BLaER1 (cell line): ENCODE measurements around the gene ATP1B4.

Experiments
- H3K27ac ChIP-seq: shearing (Covaris generic); formaldehyde crosslinking; 2 replicates; pipeline ENCODE4 v1.8.1; 2022
- H3K27me3 ChIP-seq: shearing (Covaris generic); formaldehyde crosslinking; 2 replicates; pipeline ENCODE4 v1.8.1; 2022
- H3K36me3 ChIP-seq: shearing (Covaris generic); formaldehyde crosslinking; 2 replicates; pipeline ENCODE4 v1.8.1; 2022
- H3K4me1 ChIP-seq: shearing (Covaris generic); formaldehyde crosslinking; 2 replicates; pipeline ENCODE4 v1.8.1; 2022
- H3K4me2 ChIP-seq: shearing (Covaris generic); formaldehyde crosslinking; 2 replicates; pipeline ENCODE4 v1.8.1; 2022
- H3K4me3 ChIP-seq: shearing (Covaris generic); formaldehyde crosslinking; 2 replicates; pipeline ENCODE4 v1.8.1; 2022
- H3K9ac ChIP-seq: shearing (Covaris generic); formaldehyde crosslinking; 2 replicates; pipeline ENCODE4 v1.8.1; 2022
- H3K9me3 ChIP-seq: shearing (Covaris generic); formaldehyde crosslinking; 2 replicates; pipeline ENCODE4 v1.8.1; 2022
- H4K20me1 ChIP-seq: shearing (Covaris generic); formaldehyde crosslinking; 2 replicates; pipeline ENCODE4 v1.8.1; 2022
- Cebpa-rat ChIP-seq: shearing (Covaris generic); IDR thresholded peaks from 2 replicates; pipeline ENCODE4 v1.8.1; 2022

ATP1B4 gene

GRCh38 chrX:120372667-120373370 lies 10.9 kb downstream of the ATP1B4 start:
- Histone ChIP-seq H4K20me1 (no peaks in the 10 kb centered on the region), H3K4me2 (no peak overlapping the region), H3K36me3 (no peaks in the 10 kb centered on the region), H3K27me3 (no peaks in the 10 kb centered on the region), H3K9ac (no peak overlapping the region), H3K4me1 (peaks cover 5% of the 10 kb centered on the region; the same call in 1 of the 2 replicates), H3K4me3 (no peak overlapping the region), H3K27ac (no peak overlapping the region), H3K9me3 (no peaks in the 10 kb centered on the region)
- no peak for TF ChIP-seq Cebpa-rat

- H3K9me3 ChIP-seq: no peaks in the 10 kb centered on the region
- TF ChIP-seq Cebpa-rat: no peak
- no peak overlapping the region for H3K27ac ChIP-seq
- no peak overlapping the region for H3K4me3 ChIP-seq
- no peaks in the 10 kb centered on the region for H3K27me3 ChIP-seq
- no peaks in the 10 kb centered on the region for H3K4me1 ChIP-seq
- no peaks in the 10 kb centered on the region for H4K20me1 ChIP-seq
- H3K36me3 ChIP-seq: no peaks in the 10 kb centered on the region
- H3K9ac ChIP-seq: no peak overlapping the region
- H3K4me2 ChIP-seq: no peak overlapping the region
Measured at GRCh38 chrX:120377179-120377578, 15.3 kb downstream of the ATP1B4 start.

- no peaks in the 10 kb centered on the region for H3K36me3 ChIP-seq
- H3K27me3 ChIP-seq: no peaks in the 10 kb centered on the region
- H3K9me3 ChIP-seq: no peaks in the 10 kb centered on the region
- no peak overlapping the region for H3K9ac ChIP-seq
- H3K4me2 ChIP-seq: no peak overlapping the region
- TF ChIP-seq Cebpa-rat: no peak
- no peaks in the 10 kb centered on the region for H3K4me1 ChIP-seq
- H3K4me3 ChIP-seq: no peak overlapping the region
- H3K27ac ChIP-seq: no peak overlapping the region
- no peaks in the 10 kb centered on the region for H4K20me1 ChIP-seq
Measured at GRCh38 chrX:120377715-120378114, 15.8 kb downstream of the ATP1B4 start.

- Histone ChIP-seq H4K20me1 (no peaks in the 10 kb centered on the region), H3K9me3 (no peaks in the 10 kb centered on the region), H3K4me3 (no peak overlapping the region), H3K27ac (no peak overlapping the region), H3K9ac (no peak overlapping the region), H3K4me2 (no peak overlapping the region), H3K4me1 (no peaks in the 10 kb centered on the region), H3K27me3 (no peaks in the 10 kb centered on the region), H3K36me3 (no peaks in the 10 kb centered on the region)
- no peak for TF ChIP-seq Cebpa-rat
Measured at GRCh38 chrX:120378570-120378969, 16.7 kb downstream of the ATP1B4 start.

- Histone ChIP-seq H3K27me3 (no peaks in the 10 kb centered on the region), H3K9me3 (no peaks in the 10 kb centered on the region), H3K9ac (no peak overlapping the region), H3K4me1 (no peaks in the 10 kb centered on the region), H3K4me2 (no peak overlapping the region), H3K4me3 (no peak overlapping the region), H3K36me3 (no peaks in the 10 kb centered on the region), H3K27ac (no peak overlapping the region), H4K20me1 (no peaks in the 10 kb centered on the region)
- TF ChIP-seq Cebpa-rat: no peak
Measured at GRCh38 chrX:120379937-120380681, 18.2 kb downstream of the ATP1B4 start.

GRCh38 chrX:120380699-120381098 lies 18.8 kb downstream of the ATP1B4 start:
- no peak overlapping the region for H3K9ac ChIP-seq

GRCh38 chrX:120401301-120401700 lies 39.4 kb downstream of the ATP1B4 start:
- H3K9ac ChIP-seq: no peak overlapping the region
- no peaks in the 10 kb centered on the region for H3K4me1 ChIP-seq
- H3K27ac ChIP-seq: no peak overlapping the region
- H4K20me1 ChIP-seq: no peaks in the 10 kb centered on the region
- TF ChIP-seq Cebpa-rat: no peak
- no peak overlapping the region for H3K4me3 ChIP-seq
- no peaks in the 10 kb centered on the region for H3K27me3 ChIP-seq
- H3K4me2 ChIP-seq: no peak overlapping the region
- no peaks in the 10 kb centered on the region for H3K36me3 ChIP-seq
- peaks cover 9% of the 10 kb centered on the region; the same call in 1 of the 2 replicates for H3K9me3 ChIP-seq

More at GRCh38 chrX:120380699-120381098, 18.8 kb downstream of the ATP1B4 start:
- Histone ChIP-seq H3K4me3 (no peak overlapping the region), H3K4me2 (no peak overlapping the region), H3K27me3 (no peaks in the 10 kb centered on the region), H3K27ac (no peak overlapping the region), H3K36me3 (no peaks in the 10 kb centered on the region), H3K9me3 (no peaks in the 10 kb centered on the region), H4K20me1 (no peaks in the 10 kb centered on the region), H3K4me1 (no peaks in the 10 kb centered on the region)
- no peak for TF ChIP-seq Cebpa-rat

GRCh38 chrX:120402369-120402768 lies 40.5 kb downstream of the ATP1B4 start:
- TF ChIP-seq Cebpa-rat: no peak
- H3K36me3 ChIP-seq: no peaks in the 10 kb centered on the region
- no peak overlapping the region for H3K9ac ChIP-seq
- H3K9me3 ChIP-seq: peaks cover 9% of the 10 kb centered on the region; the same call in 1 of the 2 replicates
- no peaks in the 10 kb centered on the region for H4K20me1 ChIP-seq
- no peak overlapping the region for H3K4me2 ChIP-seq
- no peak overlapping the region for H3K4me3 ChIP-seq
- H3K27me3 ChIP-seq: no peaks in the 10 kb centered on the region
- no peaks in the 10 kb centered on the region for H3K4me1 ChIP-seq
- H3K27ac ChIP-seq: no peak overlapping the region

GRCh38 chrX:120406638-120407037 lies 44.7 kb downstream of the ATP1B4 start:
- H3K27me3 ChIP-seq: no peaks in the 10 kb centered on the region
- TF ChIP-seq Cebpa-rat: no peak
- no peak overlapping the region for H3K4me2 ChIP-seq
- no peaks in the 10 kb centered on the region for H4K20me1 ChIP-seq
- no peaks in the 10 kb centered on the region for H3K4me1 ChIP-seq
- no peaks in the 10 kb centered on the region for H3K36me3 ChIP-seq
- peaks cover 29% of the 10 kb centered on the region for H3K9me3 ChIP-seq
- no peak overlapping the region for H3K4me3 ChIP-seq
- no peak overlapping the region for H3K27ac ChIP-seq
- no peak overlapping the region for H3K9ac ChIP-seq

- Histone ChIP-seq H3K9ac (no peak overlapping the region), H3K27ac (no peak overlapping the region), H3K9me3 (peaks cover 32% of the 10 kb centered on the region), H3K4me3 (no peak overlapping the region), H3K4me1 (no peaks in the 10 kb centered on the region), H3K27me3 (no peaks in the 10 kb centered on the region), H3K36me3 (no peaks in the 10 kb centered on the region), H4K20me1 (no peaks in the 10 kb centered on the region), H3K4me2 (no peak overlapping the region)
- no peak for TF ChIP-seq Cebpa-rat
Measured at GRCh38 chrX:120408168-120408567, 46.3 kb downstream of the ATP1B4 start.
